Measurements from ENCODE around the gene AUTS2. TPM values are rescaled to one million over a fixed set of nuclear protein-coding genes. Genes with fewer than 3 reads are reported as not detected.

AUTS2 gene
- total and polyA plus RNA-seq, 10 of the 15 experiments (the other 5 are each of a cell fraction or from before 2014, with no cell fraction given) = 6.4 to 55.6 (median 21.6) TPM

DNA sequence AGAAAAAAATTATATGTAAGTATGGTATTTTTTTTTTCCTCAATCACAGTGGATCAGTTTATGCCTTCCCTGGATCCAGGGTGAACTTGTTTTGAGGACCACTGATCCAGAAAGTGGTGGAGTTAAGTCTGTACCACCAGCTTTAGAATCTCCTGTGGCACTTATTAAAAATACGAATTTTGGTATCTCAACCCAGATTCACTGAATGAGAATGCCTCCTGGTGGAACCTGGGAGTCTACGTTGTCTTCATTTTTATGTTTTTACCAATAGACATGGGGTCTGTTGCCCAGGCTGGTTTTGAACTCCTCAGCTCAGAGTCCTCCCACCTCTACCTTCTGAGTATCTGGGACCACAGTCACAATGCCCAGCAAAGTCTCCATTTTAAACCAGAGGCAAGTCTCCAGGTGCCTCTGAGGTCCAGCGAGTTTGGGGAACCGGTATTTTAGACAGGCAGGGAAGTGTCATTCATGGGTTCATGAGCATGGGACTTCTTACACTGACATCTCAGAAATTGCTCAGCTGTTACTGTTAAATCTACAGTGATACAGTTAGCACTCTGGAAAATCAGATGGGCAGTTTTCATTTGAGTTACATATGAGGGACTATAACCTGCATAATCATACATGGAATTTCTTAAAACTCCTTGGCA, 200.9 kb downstream of the AUTS2 start (continued):
- TF ChIP-seq YY1 (IDR thresholded peaks at IDR 0.05; ENCODE audit: low read depth, low read length) = no peak
- TF ChIP-seq NFYB (IDR thresholded peaks at IDR 0.05; ENCODE audit: insufficient read depth, low read depth, low read length) = no peak
- TF ChIP-seq CREM (IDR thresholded peaks at IDR 0.05; ENCODE audit: low read depth) = no peak; the same call in 1 of the 2 replicates
- TF ChIP-seq, protein P1, sequence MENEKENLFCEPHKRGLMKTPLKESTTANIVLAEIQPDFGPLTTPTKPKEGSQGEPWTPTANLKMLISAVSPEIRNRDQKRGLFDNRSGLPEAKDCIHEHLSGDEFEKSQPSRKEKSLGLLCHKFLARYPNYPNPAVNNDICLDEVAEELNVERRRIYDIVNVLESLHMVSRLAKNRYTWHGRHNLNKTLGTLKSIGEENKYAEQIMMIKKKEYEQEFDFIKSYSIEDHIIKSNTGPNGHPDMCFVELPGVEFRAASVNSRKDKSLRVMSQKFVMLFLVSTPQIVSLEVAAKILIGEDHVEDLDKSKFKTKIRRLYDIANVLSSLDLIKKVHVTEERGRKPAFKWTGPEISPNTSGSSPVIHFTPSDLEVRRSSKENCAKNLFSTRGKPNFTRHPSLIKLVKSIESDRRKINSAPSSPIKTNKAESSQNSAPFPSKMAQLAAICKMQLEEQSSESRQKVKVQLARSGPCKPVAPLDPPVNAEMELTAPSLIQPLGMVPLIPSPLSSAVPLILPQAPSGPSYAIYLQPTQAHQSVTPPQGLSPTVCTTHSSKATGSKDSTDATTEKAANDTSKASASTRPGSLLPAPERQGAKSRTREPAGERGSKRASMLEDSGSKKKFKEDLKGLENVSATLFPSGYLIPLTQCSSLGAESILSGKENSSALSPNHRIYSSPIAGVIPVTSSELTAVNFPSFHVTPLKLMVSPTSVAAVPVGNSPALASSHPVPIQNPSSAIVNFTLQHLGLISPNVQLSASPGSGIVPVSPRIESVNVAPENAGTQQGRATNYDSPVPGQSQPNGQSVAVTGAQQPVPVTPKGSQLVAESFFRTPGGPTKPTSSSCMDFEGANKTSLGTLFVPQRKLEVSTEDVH (IDR thresholded peaks at IDR 0.05; ENCODE audit: low read depth, partially characterized antibody) = no peak
- TF ChIP-seq, protein P2, sequence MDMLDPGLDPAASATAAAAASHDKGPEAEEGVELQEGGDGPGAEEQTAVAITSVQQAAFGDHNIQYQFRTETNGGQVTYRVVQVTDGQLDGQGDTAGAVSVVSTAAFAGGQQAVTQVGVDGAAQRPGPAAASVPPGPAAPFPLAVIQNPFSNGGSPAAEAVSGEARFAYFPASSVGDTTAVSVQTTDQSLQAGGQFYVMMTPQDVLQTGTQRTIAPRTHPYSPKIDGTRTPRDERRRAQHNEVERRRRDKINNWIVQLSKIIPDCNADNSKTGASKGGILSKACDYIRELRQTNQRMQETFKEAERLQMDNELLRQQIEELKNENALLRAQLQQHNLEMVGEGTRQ (IDR thresholded peaks at IDR 0.05; ENCODE audit: borderline replicate concordance, low read depth, low read length) = no peak
- TF ChIP-seq, protein P3, sequence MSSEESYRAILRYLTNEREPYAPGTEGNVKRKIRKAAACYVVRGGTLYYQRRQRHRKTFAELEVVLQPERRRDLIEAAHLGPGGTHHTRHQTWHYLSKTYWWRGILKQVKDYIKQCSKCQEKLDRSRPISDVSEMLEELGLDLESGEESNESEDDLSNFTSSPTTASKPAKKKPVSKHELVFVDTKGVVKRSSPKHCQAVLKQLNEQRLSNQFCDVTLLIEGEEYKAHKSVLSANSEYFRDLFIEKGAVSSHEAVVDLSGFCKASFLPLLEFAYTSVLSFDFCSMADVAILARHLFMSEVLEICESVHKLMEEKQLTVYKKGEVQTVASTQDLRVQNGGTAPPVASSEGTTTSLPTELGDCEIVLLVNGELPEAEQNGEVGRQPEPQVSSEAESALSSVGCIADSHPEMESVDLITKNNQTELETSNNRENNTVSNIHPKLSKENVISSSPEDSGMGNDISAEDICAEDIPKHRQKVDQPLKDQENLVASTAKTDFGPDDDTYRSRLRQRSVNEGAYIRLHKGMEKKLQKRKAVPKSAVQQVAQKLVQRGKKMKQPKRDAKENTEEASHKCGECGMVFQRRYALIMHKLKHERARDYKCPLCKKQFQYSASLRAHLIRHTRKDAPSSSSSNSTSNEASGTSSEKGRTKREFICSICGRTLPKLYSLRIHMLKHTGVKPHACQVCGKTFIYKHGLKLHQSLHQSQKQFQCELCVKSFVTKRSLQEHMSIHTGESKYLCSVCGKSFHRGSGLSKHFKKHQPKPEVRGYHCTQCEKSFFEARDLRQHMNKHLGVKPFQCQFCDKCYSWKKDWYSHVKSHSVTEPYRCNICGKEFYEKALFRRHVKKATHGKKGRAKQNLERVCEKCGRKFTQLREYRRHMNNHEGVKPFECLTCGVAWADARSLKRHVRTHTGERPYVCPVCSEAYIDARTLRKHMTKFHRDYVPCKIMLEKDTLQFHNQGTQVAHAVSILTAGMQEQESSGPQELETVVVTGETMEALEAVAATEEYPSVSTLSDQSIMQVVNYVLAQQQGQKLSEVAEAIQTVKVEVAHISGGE (CRISPR knock-in tag; IDR thresholded peaks at IDR 0.05) = no peak
- TF ChIP-seq FOXK2 (IDR thresholded peaks at IDR 0.05) = no peak
- TF ChIP-seq POLR2AphosphoS5 (IDR thresholded peaks at IDR 0.05; ENCODE audit: low read length) = no peak
- no peak for TF ChIP-seq WRNIP1 (IDR thresholded peaks at IDR 0.05; ENCODE audit: borderline replicate concordance, low read depth, low read length)
- TF ChIP-seq IKZF1 (conservative IDR thresholded peaks at IDR 0.05) = peak; percentile 22; the same call in 1 of the 2 replicates
- no peak for TF ChIP-seq SP1 (IDR thresholded peaks at IDR 0.05; ENCODE audit: low read depth, low read length)
- TF ChIP-seq, protein P4, sequence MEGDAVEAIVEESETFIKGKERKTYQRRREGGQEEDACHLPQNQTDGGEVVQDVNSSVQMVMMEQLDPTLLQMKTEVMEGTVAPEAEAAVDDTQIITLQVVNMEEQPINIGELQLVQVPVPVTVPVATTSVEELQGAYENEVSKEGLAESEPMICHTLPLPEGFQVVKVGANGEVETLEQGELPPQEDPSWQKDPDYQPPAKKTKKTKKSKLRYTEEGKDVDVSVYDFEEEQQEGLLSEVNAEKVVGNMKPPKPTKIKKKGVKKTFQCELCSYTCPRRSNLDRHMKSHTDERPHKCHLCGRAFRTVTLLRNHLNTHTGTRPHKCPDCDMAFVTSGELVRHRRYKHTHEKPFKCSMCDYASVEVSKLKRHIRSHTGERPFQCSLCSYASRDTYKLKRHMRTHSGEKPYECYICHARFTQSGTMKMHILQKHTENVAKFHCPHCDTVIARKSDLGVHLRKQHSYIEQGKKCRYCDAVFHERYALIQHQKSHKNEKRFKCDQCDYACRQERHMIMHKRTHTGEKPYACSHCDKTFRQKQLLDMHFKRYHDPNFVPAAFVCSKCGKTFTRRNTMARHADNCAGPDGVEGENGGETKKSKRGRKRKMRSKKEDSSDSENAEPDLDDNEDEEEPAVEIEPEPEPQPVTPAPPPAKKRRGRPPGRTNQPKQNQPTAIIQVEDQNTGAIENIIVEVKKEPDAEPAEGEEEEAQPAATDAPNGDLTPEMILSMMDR (IDR thresholded peaks at IDR 0.05 in 2 of 3, conservative IDR thresholded peaks at IDR 0.05 in 1 of 3; ENCODE audit: control insufficient read depth in 2 of 3, extremely low read depth in 1 of 3, insufficient read depth in 1 of 3, low read depth in 3 of 3, low read length in 3 of 3) = peak in 2 of 3 experiments; percentile 25 to 29; a peak in 3 of 6 replicates
- TF ChIP-seq NR2F1 (conservative IDR thresholded peaks at IDR 0.05) = no peak
- TF ChIP-seq, protein P5, sequence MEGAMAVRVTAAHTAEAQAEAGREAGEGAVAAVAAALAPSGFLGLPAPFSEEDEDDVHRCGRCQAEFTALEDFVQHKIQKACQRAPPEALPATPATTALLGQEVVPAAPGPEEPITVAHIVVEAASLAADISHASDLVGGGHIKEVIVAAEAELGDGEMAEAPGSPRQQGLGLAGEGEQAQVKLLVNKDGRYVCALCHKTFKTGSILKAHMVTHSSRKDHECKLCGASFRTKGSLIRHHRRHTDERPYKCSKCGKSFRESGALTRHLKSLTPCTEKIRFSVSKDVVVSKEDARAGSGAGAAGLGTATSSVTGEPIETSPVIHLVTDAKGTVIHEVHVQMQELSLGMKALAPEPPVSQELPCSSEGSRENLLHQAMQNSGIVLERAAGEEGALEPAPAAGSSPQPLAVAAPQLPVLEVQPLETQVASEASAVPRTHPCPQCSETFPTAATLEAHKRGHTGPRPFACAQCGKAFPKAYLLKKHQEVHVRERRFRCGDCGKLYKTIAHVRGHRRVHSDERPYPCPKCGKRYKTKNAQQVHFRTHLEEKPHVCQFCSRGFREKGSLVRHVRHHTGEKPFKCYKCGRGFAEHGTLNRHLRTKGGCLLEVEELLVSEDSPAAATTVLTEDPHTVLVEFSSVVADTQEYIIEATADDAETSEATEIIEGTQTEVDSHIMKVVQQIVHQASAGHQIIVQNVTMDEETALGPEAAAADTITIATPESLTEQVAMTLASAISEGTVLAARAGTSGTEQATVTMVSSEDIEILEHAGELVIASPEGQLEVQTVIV (IDR thresholded peaks at IDR 0.05; ENCODE audit: borderline replicate concordance, partially characterized antibody) = no peak
- no peak for TF ChIP-seq SUZ12 (IDR thresholded peaks at IDR 0.05; ENCODE audit: unreplicated experiment)
- no peak for TF ChIP-seq RUNX3 (IDR thresholded peaks at IDR 0.05; ENCODE audit: low read length)
- TF ChIP-seq RCOR1 (conservative IDR thresholded peaks at IDR 0.05; ENCODE audit: low read depth, low read length) = no peak
- TF ChIP-seq SMC3 (IDR thresholded peaks at IDR 0.05; ENCODE audit: borderline replicate concordance, low read length) = peak; percentile 23; the same call in 1 of the 2 replicates

Measured in GM12878 (cell line).